Endothelial cell of umbilical vein (primary cell): ENCODE results near the gene CAPN1. TPM values are rescaled to one million over a fixed set of nuclear protein-coding genes. Genes with fewer than 3 reads are reported as not detected.

Experiments
- BruUV-seq: library from RNA; stranded (reverse); fragments of 400-500 nt; replicated peaks from 2 replicates; lab custom pipeline; 2021; lab: Mats Ljungman, UMichigan
- CTCF ChIA-PET: fragments of 300-600, 350-600 bp; sonication (Branson Sonifier 250); formaldehyde crosslinking; loops from one replicate; lab custom pipeline; 2021; ENCODE audit warnings: antibody characterized with exemption, inconsistent platforms; lab: Charles Lee
- POLR2A ChIA-PET: fragments of 300-600, 350-600 bp; sonication (Branson Sonifier 250); formaldehyde crosslinking; loops from one replicate; lab custom pipeline; 2021; ENCODE audit warnings: antibody characterized with exemption, inconsistent platforms; lab: Charles Lee
- DNase-seq: peaks from one replicate; pipeline ENCODE4 v3.0.0-alpha.2; 2011; ENCODE audit warnings: low read depth, low spot score
- FAIRE-seq: peaks from 2 replicates; lab custom pipeline; 2011; peaks lifted over from hg19 to GRCh38; lab: Jason Lieb, UNC
- H2AFZ ChIP-seq: 2 replicates; pipeline ENCODE4 v1.6.0; 2012; ENCODE audit warnings: low read depth, low read length, control low read depth, inconsistent platforms
- H3K27ac ChIP-seq: 2 replicates; pipeline ENCODE4 v1.5.1; 2011; ENCODE audit warnings: low read depth, mild to moderate bottlenecking, control low read depth, low read length, moderate library complexity; ENCODE audit not compliant: insufficient read depth
- H3K27me3 ChIP-seq, 2 experiments: 2 replicates each; pipeline versions ENCODE4 v1.6.0 to v1.6.1; 2011; ENCODE audit warnings: low read length in 2 of 2, mixed read lengths in 1 of 2; ENCODE audit not compliant: control insufficient read depth in 2 of 2, insufficient read depth in 2 of 2
- H3K36me3 ChIP-seq, 2 experiments: 2 replicates in 1 of 2; 3 replicates in 1 of 2; pipeline ENCODE4 v1.5.1; 2011; ENCODE audit warnings: low read length in 2 of 2, mild to moderate bottlenecking in 1 of 2, moderate library complexity in 1 of 2; ENCODE audit not compliant: control insufficient read depth in 2 of 2, insufficient read depth in 2 of 2; ENCODE audit errors: extremely low read depth in 1 of 2
- H3K4me1 ChIP-seq: 3 replicates; pipeline ENCODE4 v1.5.1; 2011; ENCODE audit warnings: mild to moderate bottlenecking, low read length; ENCODE audit not compliant: control insufficient read depth, insufficient read depth; ENCODE audit errors: extremely low read depth
- H3K4me2 ChIP-seq: 2 replicates; pipeline ENCODE4 v1.6.1; 2011; ENCODE audit warnings: low read length, control low read depth, mixed read lengths; ENCODE audit not compliant: insufficient read depth
- H3K4me3 ChIP-seq, 3 experiments: fragments of 200-600 bp in 1 of 3; sonication (generic), shearing (Covaris generic) in 1 of 3; replicated peaks in 1 of 3; 2 replicates each; pipeline ENCODE4 v1.5.1; 2011 to 2016; ENCODE audit warnings: control low read depth in 3 of 3, low read length in 3 of 3, mild to moderate bottlenecking in 2 of 3, inconsistent platforms in 1 of 3, low read depth in 1 of 3, moderate library complexity in 1 of 3; ENCODE audit not compliant: insufficient read depth in 1 of 3
- H3K79me2 ChIP-seq: 2 replicates; pipeline ENCODE4 v1.6.0; 2012; ENCODE audit warnings: low read length, inconsistent platforms; ENCODE audit not compliant: control insufficient read depth, insufficient read depth
- H3K9ac ChIP-seq: replicated peaks from 2 replicates; pipeline ENCODE3; 2011; ENCODE audit warnings: low read length, control low read depth; ENCODE audit not compliant: insufficient read depth; ENCODE audit errors: extremely low read depth
- H3K9me1 ChIP-seq: replicated peaks from 3 replicates; pipeline ENCODE4 v1.6.0; 2011; ENCODE audit warnings: mild to moderate bottlenecking, low read length; ENCODE audit not compliant: control insufficient read depth, insufficient read depth; ENCODE audit errors: extremely low read depth
- H3K9me3 ChIP-seq: replicated peaks from 2 replicates; pipeline ENCODE4 v1.5.1; 2012; ENCODE audit warnings: low read length, inconsistent platforms; ENCODE audit not compliant: control insufficient read depth, insufficient read depth
- H4K20me1 ChIP-seq: replicated peaks from 2 replicates; pipeline ENCODE3; 2011; ENCODE audit warnings: mild to moderate bottlenecking, low read length; ENCODE audit not compliant: control insufficient read depth, insufficient read depth; ENCODE audit errors: extremely low read depth
- EZH2 ChIP-seq: IDR thresholded peaks from 2 replicates; pipeline ENCODE4 v1.6.1; 2012; ENCODE audit warnings: borderline replicate concordance, low read depth, mild to moderate bottlenecking, moderate library complexity, low read length, inconsistent platforms; ENCODE audit not compliant: severe bottlenecking
- FOS ChIP-seq: IDR thresholded peaks from 2 replicates; pipeline ENCODE4 v1.6.1; 2011; ENCODE audit warnings: mild to moderate bottlenecking, low read length, moderate library complexity, borderline replicate concordance; ENCODE audit not compliant: insufficient read depth
- GATA2 ChIP-seq: IDR thresholded peaks from 2 replicates; pipeline ENCODE4 v1.7.0; 2011; ENCODE audit warnings: low read depth, mild to moderate bottlenecking, moderate library complexity, mixed read lengths, low read length; ENCODE audit not compliant: insufficient read length, insufficient read depth
- JUN ChIP-seq: IDR thresholded peaks from 2 replicates; pipeline ENCODE4 v1.6.1; 2011; ENCODE audit warnings: borderline replicate concordance, low read depth; ENCODE audit not compliant: insufficient read length, insufficient read depth
- MYC ChIP-seq: IDR thresholded peaks from one replicate; pipeline ENCODE4 v1.6.1; 2011; ENCODE audit warnings: mild to moderate bottlenecking, low read depth, low read length
- POLR2A ChIP-seq: IDR thresholded peaks from 2 replicates; pipeline ENCODE4 v1.6.1; 2012; ENCODE audit warnings: low read depth, mild to moderate bottlenecking, control low read depth, low read length
- POLR2AphosphoS5 ChIP-seq: IDR thresholded peaks from 2 replicates; pipeline ENCODE4 v1.6.1; 2012; ENCODE audit warnings: low read depth, mild to moderate bottlenecking, control low read depth, low read length, moderate library complexity; ENCODE audit not compliant: insufficient read depth
- dilution Hi-C: fragments of 300-500 bp; cut with MboI; formaldehyde crosslinking; loops from one replicate; pipeline ENCODE4 v1.15.0; 2019; ENCODE audit warnings: low sequenced_read_pairs; ENCODE audit not compliant: extremely low pct_ligation_motif_present
- intact Hi-C: fragments of 100-400 bp; cut with micrococcal nuclease; formaldehyde crosslinking; loops from one replicate; pipeline ENCODE4 v1.10.0; 2022
- polyA plus RNA-seq, 4 experiments: library from polyadenylated mRNA; depleted of rRNA in 3 of 4; stranded (reverse) in 3 of 4; unstranded in 1 of 4; fragments of >200 nt; gene quantifications; 2 replicates each; pipeline versions ENCODE4 v1.2.1 to v1.2.3, GENCODE V29; 2011 to 2012; ENCODE audit warnings: missing spikeins in 1 of 4
- total RNA-seq: library from RNA; stranded (reverse); gene quantifications from 2 replicates; pipeline ENCODE4 v1.2.3, GENCODE V29; 2021
- TF ChIP-seq, protein P1 (sequence below): IDR thresholded peaks from 2 replicates; pipeline ENCODE4 v1.6.1; 2011; ENCODE audit not compliant: insufficient read depth, insufficient read length
- TF ChIP-seq, protein P2 (sequence below), 2 donors: IDR thresholded peaks; 1 replicate in 1 of 2; 2 replicates in 1 of 2; pipeline ENCODE4 v1.5.1; 2011; ENCODE audit warnings: low read length in 2 of 2, mild to moderate bottlenecking in 2 of 2, moderate library complexity in 2 of 2, control low read depth in 1 of 2, inconsistent platforms in 1 of 2, low read depth in 1 of 2; ENCODE audit not compliant: insufficient read depth in 1 of 2; ENCODE audit errors: extremely low read depth in 1 of 2

The CAPN1 gene
- total and polyA plus RNA-seq, 2 donors (not counting 3 experiments of a cell fraction or from before 2014, with no cell fraction given), result 217 to 218 TPM

DNA sequence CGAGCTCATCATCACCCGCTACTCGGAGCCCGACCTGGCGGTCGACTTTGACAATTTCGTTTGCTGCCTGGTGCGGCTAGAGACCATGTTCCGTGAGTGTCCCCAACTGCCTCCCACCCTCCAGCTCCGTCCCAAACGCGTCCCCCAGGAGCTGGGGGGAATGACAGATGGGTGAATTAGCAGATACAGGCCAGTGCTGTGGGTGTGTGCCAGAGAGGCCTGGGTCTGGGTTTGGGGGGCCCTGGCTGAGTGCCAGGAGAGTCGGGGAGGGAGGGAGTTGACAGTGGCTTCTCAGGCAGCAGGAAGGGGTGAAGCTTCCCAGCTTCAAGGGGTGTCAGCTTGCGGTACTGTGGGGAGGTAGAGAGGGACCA is 28.6 kb downstream of the CAPN1 start:
- FAIRE-seq (no peak), DNase-seq (no peak)
- Histone ChIP-seq H2AFZ (no peak overlapping the region), H3K9me1 (no peaks in the 10 kb centered on the region), H3K27me3 (no peaks in the 10 kb centered on the region), H3K36me3 (peaks cover 14 to 47% of the 10 kb centered on the region in 2 experiments), H3K27ac (no peak overlapping the region), H3K4me2 (no peak overlapping the region), H3K9ac (no peak overlapping the region), H3K4me3 (no peak overlapping the region), H3K9me3 (no peaks in the 10 kb centered on the region), H3K4me1 (no peaks in the 10 kb centered on the region), H3K79me2 (no peaks in the 10 kb centered on the region), H4K20me1 (no peaks in the 10 kb centered on the region)
- ChIA-PET POLR2A (no interaction called here), CTCF (interaction anchor here (3.6 kb wide), 1 partner anchor 15 kb away, joined by 15 read pairs; no protein-coding TSS in a partner anchor)
- no TSS peak for BruUV-seq
- TF ChIP-seq POLR2AphosphoS5 (no peak), MYC (no peak), GATA2 (no peak), JUN (no peak), FOS (no peak), POLR2A (no peak), EZH2 (no peak)
- TF ChIP-seq, protein P1, sequence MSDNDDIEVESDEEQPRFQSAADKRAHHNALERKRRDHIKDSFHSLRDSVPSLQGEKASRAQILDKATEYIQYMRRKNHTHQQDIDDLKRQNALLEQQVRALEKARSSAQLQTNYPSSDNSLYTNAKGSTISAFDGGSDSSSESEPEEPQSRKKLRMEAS, result no peak
- TF ChIP-seq, protein P2, sequence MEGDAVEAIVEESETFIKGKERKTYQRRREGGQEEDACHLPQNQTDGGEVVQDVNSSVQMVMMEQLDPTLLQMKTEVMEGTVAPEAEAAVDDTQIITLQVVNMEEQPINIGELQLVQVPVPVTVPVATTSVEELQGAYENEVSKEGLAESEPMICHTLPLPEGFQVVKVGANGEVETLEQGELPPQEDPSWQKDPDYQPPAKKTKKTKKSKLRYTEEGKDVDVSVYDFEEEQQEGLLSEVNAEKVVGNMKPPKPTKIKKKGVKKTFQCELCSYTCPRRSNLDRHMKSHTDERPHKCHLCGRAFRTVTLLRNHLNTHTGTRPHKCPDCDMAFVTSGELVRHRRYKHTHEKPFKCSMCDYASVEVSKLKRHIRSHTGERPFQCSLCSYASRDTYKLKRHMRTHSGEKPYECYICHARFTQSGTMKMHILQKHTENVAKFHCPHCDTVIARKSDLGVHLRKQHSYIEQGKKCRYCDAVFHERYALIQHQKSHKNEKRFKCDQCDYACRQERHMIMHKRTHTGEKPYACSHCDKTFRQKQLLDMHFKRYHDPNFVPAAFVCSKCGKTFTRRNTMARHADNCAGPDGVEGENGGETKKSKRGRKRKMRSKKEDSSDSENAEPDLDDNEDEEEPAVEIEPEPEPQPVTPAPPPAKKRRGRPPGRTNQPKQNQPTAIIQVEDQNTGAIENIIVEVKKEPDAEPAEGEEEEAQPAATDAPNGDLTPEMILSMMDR (IDR thresholded peaks at IDR 0.05; ENCODE audit: extremely low read depth in 1 of 2, insufficient read depth in 1 of 2, low read depth in 1 of 2, low read length in 2 of 2), result no peak
- dilution Hi-C loops (no loop called here), intact Hi-C loops (no loop called here)
